Fibroblast of lung (primary cell): ENCODE measurements around the gene SORCS3. TPM values are rescaled to one million over a fixed set of nuclear protein-coding genes. Genes with fewer than 3 reads are reported as not detected.

ENCODE experiments used
- DNase-seq, 2 donors: peaks; one replicate each; pipeline versions ENCODE4 v3.0.0 to v3.0.0-alpha.2; 2010; ENCODE audit warnings: low read depth in 2 of 2
- H2AFZ ChIP-seq: 2 replicates; pipeline ENCODE4 v1.5.1; 2012; ENCODE audit warnings: low read length, control low read depth, inconsistent platforms
- H3K27ac ChIP-seq: 2 replicates; pipeline ENCODE4 v1.5.1; 2011; ENCODE audit warnings: low read length, control low read depth; ENCODE audit not compliant: insufficient read depth
- H3K27me3 ChIP-seq: 2 replicates; pipeline ENCODE4 v1.5.1; 2011; ENCODE audit warnings: mild to moderate bottlenecking, low read length; ENCODE audit not compliant: control insufficient read depth, insufficient read depth
- H3K36me3 ChIP-seq: 2 replicates; pipeline ENCODE4 v1.5.1; 2011; ENCODE audit warnings: low read length; ENCODE audit not compliant: control insufficient read depth, insufficient read depth
- H3K4me1 ChIP-seq: 2 replicates; pipeline ENCODE4 v1.5.1; 2011; ENCODE audit warnings: low read length; ENCODE audit not compliant: control insufficient read depth, insufficient read depth; ENCODE audit errors: extremely low read depth
- H3K4me2 ChIP-seq: 2 replicates; pipeline ENCODE4 v1.5.1; 2011; ENCODE audit warnings: low read length, control low read depth; ENCODE audit not compliant: insufficient read depth; ENCODE audit errors: extremely low read depth
- H3K4me3 ChIP-seq, 4 experiments: fragments of 200-600 bp in 1 of 4; sonication (generic) in 1 of 4; replicated peaks in 1 of 4; 2 replicates each; pipeline ENCODE4 v1.5.1; 2011 to 2016; ENCODE audit warnings: low read length in 4 of 4, low read depth in 3 of 4, mild to moderate bottlenecking in 3 of 4, control low read depth in 2 of 4, inconsistent platforms in 1 of 4, mixed read lengths in 1 of 4; ENCODE audit not compliant: insufficient read depth in 1 of 4; ENCODE audit errors: control extremely low read depth in 1 of 4
- H3K79me2 ChIP-seq: 2 replicates; pipeline ENCODE4 v1.5.1; 2012; ENCODE audit warnings: mild to moderate bottlenecking, low read length, inconsistent platforms; ENCODE audit not compliant: control insufficient read depth, insufficient read depth
- H3K9ac ChIP-seq: 2 replicates; pipeline ENCODE4 v1.5.1; 2011; ENCODE audit warnings: mild to moderate bottlenecking, low read length, control low read depth; ENCODE audit not compliant: insufficient read depth
- H3K9me3 ChIP-seq: 2 replicates; pipeline ENCODE4 v1.5.1; 2012; ENCODE audit warnings: low read depth, low read length; ENCODE audit not compliant: control insufficient read depth, insufficient read depth
- H4K20me1 ChIP-seq: 2 replicates; pipeline ENCODE4 v1.5.1; 2011; ENCODE audit warnings: low read length; ENCODE audit not compliant: control insufficient read depth, insufficient read depth; ENCODE audit errors: extremely low read depth
- EZH2 ChIP-seq: IDR thresholded peaks from 2 replicates; pipeline ENCODE4 v1.5.1; 2012; ENCODE audit warnings: low read length, control low read depth, mild to moderate bottlenecking; ENCODE audit errors: missing control alignments
- polyA plus RNA-seq, 2 donors: library from polyadenylated mRNA; depleted of rRNA in 1 of 2; stranded (reverse) in 1 of 2; unstranded in 1 of 2; fragments of >200 nt; gene quantifications; 2 replicates each; pipeline ENCODE4 v1.2.1, GENCODE V29; 2011 to 2012; ENCODE audit warnings: missing spikeins in 1 of 2
- total RNA-seq: library from RNA; depleted of rRNA; stranded (reverse); fragments of >200 nt; gene quantifications from 2 replicates; pipeline ENCODE4 v1.2.1, GENCODE V29; 2014
- TF ChIP-seq, protein P1 (sequence below), 2 donors: IDR thresholded peaks in 1 of 2; conservative IDR thresholded peaks in 1 of 2; 1 replicate in 1 of 2; 2 replicates in 1 of 2; pipeline ENCODE4 v1.5.1; 2011 to 2012; ENCODE audit warnings: low read length in 2 of 2, control low read depth in 1 of 2, inconsistent platforms in 1 of 2, low read depth in 1 of 2, mild to moderate bottlenecking in 1 of 2

The SORCS3 gene
- total and polyA plus RNA-seq, 2 donors (not counting 1 experiment from before 2014, with no cell fraction given), result not detected

DNA sequence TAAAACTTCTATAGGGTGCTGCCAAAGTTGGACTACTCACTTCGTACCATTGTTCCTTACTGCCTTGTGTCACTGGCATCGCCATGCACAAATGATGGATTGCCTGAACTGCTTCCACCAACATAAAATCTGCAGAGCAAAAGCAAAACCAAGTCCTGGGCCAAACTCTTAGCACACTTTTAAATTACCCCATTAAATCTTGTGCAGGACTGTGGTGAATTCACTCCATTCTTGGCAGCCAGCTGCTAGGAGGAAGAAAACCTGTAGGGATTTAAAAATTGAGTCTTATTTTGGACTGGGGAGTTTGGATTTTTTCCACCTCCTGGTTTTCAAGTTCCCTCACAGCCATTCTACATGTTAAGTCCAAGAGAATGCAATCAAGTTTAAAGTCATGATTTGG, 646.9 kb downstream of the SORCS3 start:
- TF ChIP-seq, protein P1, sequence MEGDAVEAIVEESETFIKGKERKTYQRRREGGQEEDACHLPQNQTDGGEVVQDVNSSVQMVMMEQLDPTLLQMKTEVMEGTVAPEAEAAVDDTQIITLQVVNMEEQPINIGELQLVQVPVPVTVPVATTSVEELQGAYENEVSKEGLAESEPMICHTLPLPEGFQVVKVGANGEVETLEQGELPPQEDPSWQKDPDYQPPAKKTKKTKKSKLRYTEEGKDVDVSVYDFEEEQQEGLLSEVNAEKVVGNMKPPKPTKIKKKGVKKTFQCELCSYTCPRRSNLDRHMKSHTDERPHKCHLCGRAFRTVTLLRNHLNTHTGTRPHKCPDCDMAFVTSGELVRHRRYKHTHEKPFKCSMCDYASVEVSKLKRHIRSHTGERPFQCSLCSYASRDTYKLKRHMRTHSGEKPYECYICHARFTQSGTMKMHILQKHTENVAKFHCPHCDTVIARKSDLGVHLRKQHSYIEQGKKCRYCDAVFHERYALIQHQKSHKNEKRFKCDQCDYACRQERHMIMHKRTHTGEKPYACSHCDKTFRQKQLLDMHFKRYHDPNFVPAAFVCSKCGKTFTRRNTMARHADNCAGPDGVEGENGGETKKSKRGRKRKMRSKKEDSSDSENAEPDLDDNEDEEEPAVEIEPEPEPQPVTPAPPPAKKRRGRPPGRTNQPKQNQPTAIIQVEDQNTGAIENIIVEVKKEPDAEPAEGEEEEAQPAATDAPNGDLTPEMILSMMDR (conservative IDR thresholded peaks at IDR 0.05 in 1 of 2, IDR thresholded peaks at IDR 0.05 in 1 of 2; ENCODE audit: low read depth in 1 of 2, low read length in 2 of 2), result no peak
- no peak for TF ChIP-seq EZH2
- H3K27me3 ChIP-seq, result no peaks in the 10 kb centered on the region
- H3K4me3 ChIP-seq, result no peak overlapping the region
- H3K4me2 ChIP-seq, result no peak overlapping the region
- no peaks in the 10 kb centered on the region for H4K20me1 ChIP-seq
- no peak overlapping the region for H2AFZ ChIP-seq
- H3K9ac ChIP-seq, result no peak overlapping the region
- H3K27ac ChIP-seq, result no peak overlapping the region
- H3K36me3 ChIP-seq, result no peaks in the 10 kb centered on the region
- H3K4me1 ChIP-seq, result no peaks in the 10 kb centered on the region
- no peaks in the 10 kb centered on the region for H3K79me2 ChIP-seq
- no peaks in the 10 kb centered on the region for H3K9me3 ChIP-seq
- no peak for DNase-seq

DNA sequence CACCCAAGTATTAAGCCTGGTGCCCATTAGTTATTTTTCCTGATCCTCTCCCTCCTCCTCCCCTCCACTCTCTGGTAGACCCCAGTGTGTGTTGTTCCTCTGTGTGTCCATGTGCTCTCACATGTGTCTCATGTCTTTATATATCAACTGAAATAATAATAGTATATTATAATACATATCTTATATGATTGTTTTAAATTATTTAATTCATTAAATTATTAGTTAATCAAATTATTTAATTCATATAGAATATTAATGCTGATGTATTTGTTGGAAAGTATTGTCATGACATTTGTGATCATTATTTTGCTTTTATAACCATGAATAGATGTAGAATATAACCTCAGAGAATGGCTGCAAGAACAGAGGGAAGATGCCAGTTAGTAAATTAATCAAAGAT, 647.5 kb downstream of the SORCS3 start:
- TF ChIP-seq, protein P1 (conservative IDR thresholded peaks at IDR 0.05 in 1 of 2, IDR thresholded peaks at IDR 0.05 in 1 of 2; ENCODE audit: low read depth in 1 of 2, low read length in 2 of 2), result no peak
- TF ChIP-seq EZH2, result no peak
- H3K27ac ChIP-seq, result no peak overlapping the region
- no peaks in the 10 kb centered on the region for H3K4me1 ChIP-seq

DNA sequence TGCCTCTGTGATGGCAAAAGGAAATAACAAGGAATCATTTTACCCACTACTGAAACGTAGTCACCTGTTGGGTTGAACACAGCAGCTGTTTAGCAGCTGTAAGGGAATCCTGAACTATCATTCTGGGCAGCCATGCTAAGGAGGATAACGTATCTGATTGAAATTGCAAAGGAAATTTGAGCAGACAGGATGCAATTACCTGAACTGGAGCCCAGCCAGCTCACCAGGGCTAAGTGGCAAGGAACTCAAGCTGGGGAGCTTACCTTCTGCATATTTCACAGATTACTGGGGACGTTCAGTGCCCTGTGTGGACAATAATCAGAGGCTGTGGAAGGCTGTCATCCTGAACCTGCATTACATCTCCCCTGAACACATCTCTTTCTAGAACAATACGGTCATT, 650.5 kb downstream of the SORCS3 start:
- Histone ChIP-seq H3K27me3 (no peaks in the 10 kb centered on the region), H3K9me3 (no peaks in the 10 kb centered on the region), H3K4me1 (no peaks in the 10 kb centered on the region), H3K9ac (no peak overlapping the region), H3K4me2 (no peak overlapping the region), H2AFZ (no peak overlapping the region), H3K36me3 (no peaks in the 10 kb centered on the region), H3K27ac (no peak overlapping the region), H3K79me2 (no peaks in the 10 kb centered on the region), H4K20me1 (no peaks in the 10 kb centered on the region), H3K4me3 (no peak overlapping the region)
- TF ChIP-seq, protein P1 (conservative IDR thresholded peaks at IDR 0.05 in 1 of 2, IDR thresholded peaks at IDR 0.05 in 1 of 2; ENCODE audit: low read depth in 1 of 2, low read length in 2 of 2), result no peak
- TF ChIP-seq EZH2, result no peak
- no peak for DNase-seq

More for the DNA sequence above, 647.5 kb downstream of the SORCS3 start:
- Histone ChIP-seq H2AFZ (no peak overlapping the region), H3K9ac (no peak overlapping the region), H3K4me2 (no peak overlapping the region), H3K27me3 (no peaks in the 10 kb centered on the region), H3K79me2 (no peaks in the 10 kb centered on the region), H3K36me3 (no peaks in the 10 kb centered on the region), H4K20me1 (no peaks in the 10 kb centered on the region), H3K4me3 (no peak overlapping the region), H3K9me3 (no peaks in the 10 kb centered on the region)
- no peak for DNase-seq
